ENCODE measurements around the gene PCSK9. TPM values are rescaled to one million over a fixed set of nuclear protein-coding genes. Genes with fewer than 3 reads are reported as not detected.

The PCSK9 gene
- total RNA-seq, 3 donors from 2014 or later: 3.6 to 14.1 (median 9.2) TPM

- no peak for DNase-seq
- no peaks in the 10 kb centered on the region for H3K4me1 ChIP-seq (ENCODE audit: low read depth)
- no peaks in the 10 kb centered on the region for H3K9me3 ChIP-seq
- no peak for TF ChIP-seq CTCF (IDR thresholded peaks at IDR 0.05)
- intact Hi-C loops (cut with DNase I, micrococcal nuclease): no loop called here
- H3K36me3 ChIP-seq (ENCODE audit: low read depth): no peaks in the 10 kb centered on the region
- H3K4me3 ChIP-seq: no peak overlapping the region
- ATAC-seq: no peak
Measured at GRCh38 chr1:55057956-55058298, 18.6 kb downstream of the PCSK9 start.

GRCh38 chr1:55059302-55060132, 20.2 kb downstream of the PCSK9 start:
- no peaks in the 10 kb centered on the region for H3K9me3 ChIP-seq
- no peak overlapping the region for H3K4me3 ChIP-seq
- H3K36me3 ChIP-seq (ENCODE audit: low read depth): no peaks in the 10 kb centered on the region
- DNase-seq (no peak), ATAC-seq (no peak)
- no peak for TF ChIP-seq CTCF (IDR thresholded peaks at IDR 0.05)
- intact Hi-C loops (cut with DNase I, micrococcal nuclease): no loop called here
- no peaks in the 10 kb centered on the region for H3K4me1 ChIP-seq (ENCODE audit: low read depth)

GRCh38 chr1:55060133-55060999, 21.0 kb downstream of the PCSK9 start:
- DNase-seq: no peak
- Histone ChIP-seq H3K4me3 (no peak overlapping the region), H3K9me3 (no peaks in the 10 kb centered on the region), H3K36me3 (ENCODE audit: low read depth) (no peaks in the 10 kb centered on the region), H3K4me1 (ENCODE audit: low read depth) (no peaks in the 10 kb centered on the region)
- no peak for ATAC-seq
- TF ChIP-seq CTCF (IDR thresholded peaks at IDR 0.05): no peak
- intact Hi-C loops (cut with DNase I, micrococcal nuclease): no loop called here

- TF ChIP-seq CTCF (IDR thresholded peaks at IDR 0.05): no peak
- intact Hi-C loops (cut with DNase I, micrococcal nuclease): no loop called here
- H3K9me3 ChIP-seq: no peaks in the 10 kb centered on the region
Measured at GRCh38 chr1:55061000-55061705, 21.8 kb downstream of the PCSK9 start.

GRCh38 chr1:55061706-55062321, 22.5 kb downstream of the PCSK9 start:
- TF ChIP-seq CTCF (IDR thresholded peaks at IDR 0.05): no peak
- Histone ChIP-seq H3K4me3 (no peak overlapping the region), H3K4me1 (ENCODE audit: low read depth) (no peaks in the 10 kb centered on the region), H3K9me3 (no peaks in the 10 kb centered on the region), H3K36me3 (ENCODE audit: low read depth) (no peaks in the 10 kb centered on the region)
- no peak for ATAC-seq
- DNase-seq: no peak
- intact Hi-C loops (cut with DNase I, micrococcal nuclease): no loop called here

More at GRCh38 chr1:55061000-55061705, 21.8 kb downstream of the PCSK9 start:
- DNase-seq (no peak), ATAC-seq (no peak)
- Histone ChIP-seq H3K4me1 (ENCODE audit: low read depth) (no peaks in the 10 kb centered on the region), H3K4me3 (no peak overlapping the region), H3K36me3 (ENCODE audit: low read depth) (no peaks in the 10 kb centered on the region)
